Suprapubic skin (tissue), 3 donors: ENCODE measurements around the gene CFAP68.

Experiments
- POLR2AphosphoS5 ChIP-seq, 3 donors: sonication (generic); formaldehyde crosslinking; IDR thresholded peaks; one replicate each; pipeline ENCODE4 v1.6.1; 2017; ENCODE audit warnings: antibody characterized with exemption in 3 of 3
- TF ChIP-seq, protein P1 (sequence below), 2 donors: fragments of 200-600 bp in 1 of 2; fragments of 450-650 bp in 1 of 2; sonication (generic) in 1 of 2; IDR thresholded peaks; one replicate each; pipeline ENCODE4 v1.5.1; 2016 to 2019; ENCODE audit warnings: antibody characterized with exemption in 2 of 2, mild to moderate bottlenecking in 1 of 2, moderate library complexity in 1 of 2

- TF ChIP-seq, protein P1, sequence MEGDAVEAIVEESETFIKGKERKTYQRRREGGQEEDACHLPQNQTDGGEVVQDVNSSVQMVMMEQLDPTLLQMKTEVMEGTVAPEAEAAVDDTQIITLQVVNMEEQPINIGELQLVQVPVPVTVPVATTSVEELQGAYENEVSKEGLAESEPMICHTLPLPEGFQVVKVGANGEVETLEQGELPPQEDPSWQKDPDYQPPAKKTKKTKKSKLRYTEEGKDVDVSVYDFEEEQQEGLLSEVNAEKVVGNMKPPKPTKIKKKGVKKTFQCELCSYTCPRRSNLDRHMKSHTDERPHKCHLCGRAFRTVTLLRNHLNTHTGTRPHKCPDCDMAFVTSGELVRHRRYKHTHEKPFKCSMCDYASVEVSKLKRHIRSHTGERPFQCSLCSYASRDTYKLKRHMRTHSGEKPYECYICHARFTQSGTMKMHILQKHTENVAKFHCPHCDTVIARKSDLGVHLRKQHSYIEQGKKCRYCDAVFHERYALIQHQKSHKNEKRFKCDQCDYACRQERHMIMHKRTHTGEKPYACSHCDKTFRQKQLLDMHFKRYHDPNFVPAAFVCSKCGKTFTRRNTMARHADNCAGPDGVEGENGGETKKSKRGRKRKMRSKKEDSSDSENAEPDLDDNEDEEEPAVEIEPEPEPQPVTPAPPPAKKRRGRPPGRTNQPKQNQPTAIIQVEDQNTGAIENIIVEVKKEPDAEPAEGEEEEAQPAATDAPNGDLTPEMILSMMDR (IDR thresholded peaks at IDR 0.05): no peak
- no peak for TF ChIP-seq POLR2AphosphoS5 (IDR thresholded peaks at IDR 0.05)
These were observed 51.1 kb downstream of the CFAP68 start for GRCh38 chr11:111930472-111930871.
